ENCODE measurements around the gene ZNF556. TPM values are rescaled to one million over a fixed set of nuclear protein-coding genes. Genes with fewer than 3 reads are reported as not detected.

The ZNF556 gene
- total RNA-seq, 1 experiment from 2014 or later = not detected

GRCh38 chr19:2845107-2845506, 22.0 kb upstream of the ZNF556 start:
- intact Hi-C loops (cut with micrococcal nuclease; ENCODE audit: unreplicated experiment) = no loop called here
- ChIA-PET POLR2A (ENCODE audit: low non-redundant PET) (no interaction called here), CTCF (no interaction called here)
- Histone ChIP-seq H3K9me3 (ENCODE audit: low read depth, low read length, poor library complexity, severe bottlenecking) (peaks cover 8% of the 10 kb centered on the region), H3K4me1 (ENCODE audit: insufficient read depth, low read length, poor library complexity, severe bottlenecking) (no peaks in the 10 kb centered on the region), H3K36me3 (ENCODE audit: insufficient read depth, low read length, poor library complexity, severe bottlenecking) (no peaks in the 10 kb centered on the region), H3K27me3 (replicated peaks; ENCODE audit: insufficient read depth, low read depth, low read length, poor library complexity) (no peaks in the 10 kb centered on the region), H3K27ac (ENCODE audit: low read depth, low read length, poor library complexity, severe bottlenecking) (no peak overlapping the region), H3K4me3 (ENCODE audit: low read depth, low read length, poor library complexity, severe bottlenecking) (no peak overlapping the region)
- DNase-seq (ENCODE audit: low spot score) = no peak
- no TSS peak for BruUV-seq (replicated peaks)
- TF ChIP-seq EZH2 (IDR thresholded peaks at IDR 0.05; ENCODE audit: borderline replicate concordance, low read depth, low read length, poor library complexity, severe bottlenecking) (no peak), CTCF (conservative IDR thresholded peaks at IDR 0.05; ENCODE audit: low read depth, low read length) (no peak)

- H3K36me3 ChIP-seq (ENCODE audit: insufficient read depth, low read length, poor library complexity, severe bottlenecking) = peaks cover 3% of the 10 kb centered on the region
- POLR2A ChIA-PET (ENCODE audit: low non-redundant PET) = no interaction called here
- no peaks in the 10 kb centered on the region for H3K4me1 ChIP-seq (ENCODE audit: insufficient read depth, low read length, poor library complexity, severe bottlenecking)
- intact Hi-C loops (cut with micrococcal nuclease; ENCODE audit: unreplicated experiment) = no loop called here
- peaks cover 19% of the 10 kb centered on the region for H3K9me3 ChIP-seq (ENCODE audit: low read depth, low read length, poor library complexity, severe bottlenecking)
- TF ChIP-seq CTCF (conservative IDR thresholded peaks at IDR 0.05; ENCODE audit: low read depth, low read length) (no peak), EZH2 (IDR thresholded peaks at IDR 0.05; ENCODE audit: borderline replicate concordance, low read depth, low read length, poor library complexity, severe bottlenecking) (no peak)
- H3K4me3 ChIP-seq (ENCODE audit: low read depth, low read length, poor library complexity, severe bottlenecking) = no peak overlapping the region
- no peaks in the 10 kb centered on the region for H3K27me3 ChIP-seq (replicated peaks; ENCODE audit: insufficient read depth, low read depth, low read length, poor library complexity)
- H3K27ac ChIP-seq (ENCODE audit: low read depth, low read length, poor library complexity, severe bottlenecking) = no peak overlapping the region
- no peak for DNase-seq (ENCODE audit: low spot score)
- BruUV-seq (replicated peaks) = no TSS peak
- CTCF ChIA-PET = no interaction called here
Measured at GRCh38 chr19:2846180-2846894, 20.8 kb upstream of the ZNF556 start.

GRCh38 chr19:2847507-2847906, 19.6 kb upstream of the ZNF556 start:
- H3K4me1 ChIP-seq (ENCODE audit: insufficient read depth, low read length, poor library complexity, severe bottlenecking) = no peaks in the 10 kb centered on the region
- peaks cover 31% of the 10 kb centered on the region for H3K9me3 ChIP-seq (ENCODE audit: low read depth, low read length, poor library complexity, severe bottlenecking)
- H3K27ac ChIP-seq (ENCODE audit: low read depth, low read length, poor library complexity, severe bottlenecking) = no peak overlapping the region
- no peak overlapping the region for H3K4me3 ChIP-seq (ENCODE audit: low read depth, low read length, poor library complexity, severe bottlenecking)
- peaks cover 15% of the 10 kb centered on the region for H3K36me3 ChIP-seq (ENCODE audit: insufficient read depth, low read length, poor library complexity, severe bottlenecking)
- no TSS peak for BruUV-seq (replicated peaks)
- no peak for DNase-seq (ENCODE audit: low spot score)
- ChIA-PET POLR2A (ENCODE audit: low non-redundant PET) (no interaction called here), CTCF (no interaction called here)
- intact Hi-C loops (cut with micrococcal nuclease; ENCODE audit: unreplicated experiment) = no loop called here
- no peaks in the 10 kb centered on the region for H3K27me3 ChIP-seq (replicated peaks; ENCODE audit: insufficient read depth, low read depth, low read length, poor library complexity)
- TF ChIP-seq EZH2 (IDR thresholded peaks at IDR 0.05; ENCODE audit: borderline replicate concordance, low read depth, low read length, poor library complexity, severe bottlenecking) = no peak
- TF ChIP-seq CTCF (conservative IDR thresholded peaks at IDR 0.05; ENCODE audit: low read depth, low read length) = no peak

All from A673 (cell line).